Thyroid gland (tissue), 4 donors: Measurements from ENCODE around the gene F13A1. TPM values are rescaled to one million over a fixed set of nuclear protein-coding genes. Genes with fewer than 3 reads are reported as not detected.

Experiments
- DNase-seq, 2 donors: peaks; one replicate each; pipeline ENCODE4 v3.0.0-alpha.2; 2019
- H3K27ac ChIP-seq, 3 donors: fragments of 200-600 bp; sonication (generic); 1 replicate in 2 of 3; 2 replicates in 1 of 3; pipeline ENCODE4 v1.5.1; 2016 to 2019; ENCODE audit warnings: mild to moderate bottlenecking in 1 of 3, moderate library complexity in 1 of 3
- H3K27me3 ChIP-seq: fragments of 200-600 bp; sonication (generic); one replicate; pipeline ENCODE4 v1.5.1; 2019
- H3K36me3 ChIP-seq, 2 donors: fragments of 200-600 bp; sonication (generic); one replicate each; pipeline ENCODE4 v1.5.1; 2016 to 2019
- H3K4me1 ChIP-seq, 2 donors: fragments of 200-600 bp; sonication (generic); one replicate each; pipeline ENCODE4 v1.5.1; 2017 to 2019
- H3K4me3 ChIP-seq, 3 donors: fragments of 200-600 bp; sonication (generic); replicated peaks in 1 of 3; 1 replicate in 2 of 3; 2 replicates in 1 of 3; pipeline ENCODE4 v1.5.1; 2016; ENCODE audit warnings: mild to moderate bottlenecking in 1 of 3
- H3K9me3 ChIP-seq: fragments of 200-600 bp; sonication (generic); one replicate; pipeline ENCODE4 v1.5.1; 2017
- POLR2A ChIP-seq, 2 donors: fragments of 450-650 bp; IDR thresholded peaks; one replicate each; pipeline ENCODE4 v1.6.1; 2017; ENCODE audit warnings: antibody characterized with exemption in 2 of 2, mild to moderate bottlenecking in 2 of 2, moderate library complexity in 1 of 2
- WGBS, 2 donors: methylation state at CpG; one replicate each; pipeline ENCODE4 v1.1.5; 2017; 5-methylcytosine and 5-hydroxymethylcytosine counted together
- intact Hi-C: fragments of 100-400 bp; cut with DNase I; formaldehyde crosslinking; loops from one replicate; pipeline ENCODE4 v1.15.1; 2023
- total RNA-seq, 4 donors: library from RNA; depleted of rRNA; stranded (reverse); fragments of >200 nt; gene quantifications; one replicate each; pipeline ENCODE4 v1.2.3, GENCODE V29; 2016
- TF ChIP-seq, protein P1 (sequence below), 6 experiments: fragments of 200-600 bp in 3 of 6; fragments of 450-650 bp in 3 of 6; sonication (generic) in 3 of 6; IDR thresholded peaks; one replicate each; pipeline ENCODE4 v1.5.1; 2016 to 2019; ENCODE audit warnings: antibody characterized with exemption in 6 of 6, mild to moderate bottlenecking in 2 of 6, inconsistent platforms in 1 of 6, moderate library complexity in 1 of 6

F13A1 gene
- total RNA-seq, 4 donors from 2014 or later = 23.7 to 139 (median 54.7) TPM

GRCh38 chr6:6350696-6351095 lies 30.2 kb upstream of the F13A1 start:
- intact Hi-C loops = no loop called here
- no peak for TF ChIP-seq POLR2A (IDR thresholded peaks at IDR 0.05)
- TF ChIP-seq, protein P1, sequence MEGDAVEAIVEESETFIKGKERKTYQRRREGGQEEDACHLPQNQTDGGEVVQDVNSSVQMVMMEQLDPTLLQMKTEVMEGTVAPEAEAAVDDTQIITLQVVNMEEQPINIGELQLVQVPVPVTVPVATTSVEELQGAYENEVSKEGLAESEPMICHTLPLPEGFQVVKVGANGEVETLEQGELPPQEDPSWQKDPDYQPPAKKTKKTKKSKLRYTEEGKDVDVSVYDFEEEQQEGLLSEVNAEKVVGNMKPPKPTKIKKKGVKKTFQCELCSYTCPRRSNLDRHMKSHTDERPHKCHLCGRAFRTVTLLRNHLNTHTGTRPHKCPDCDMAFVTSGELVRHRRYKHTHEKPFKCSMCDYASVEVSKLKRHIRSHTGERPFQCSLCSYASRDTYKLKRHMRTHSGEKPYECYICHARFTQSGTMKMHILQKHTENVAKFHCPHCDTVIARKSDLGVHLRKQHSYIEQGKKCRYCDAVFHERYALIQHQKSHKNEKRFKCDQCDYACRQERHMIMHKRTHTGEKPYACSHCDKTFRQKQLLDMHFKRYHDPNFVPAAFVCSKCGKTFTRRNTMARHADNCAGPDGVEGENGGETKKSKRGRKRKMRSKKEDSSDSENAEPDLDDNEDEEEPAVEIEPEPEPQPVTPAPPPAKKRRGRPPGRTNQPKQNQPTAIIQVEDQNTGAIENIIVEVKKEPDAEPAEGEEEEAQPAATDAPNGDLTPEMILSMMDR (IDR thresholded peaks at IDR 0.05) = no peak

DNA sequence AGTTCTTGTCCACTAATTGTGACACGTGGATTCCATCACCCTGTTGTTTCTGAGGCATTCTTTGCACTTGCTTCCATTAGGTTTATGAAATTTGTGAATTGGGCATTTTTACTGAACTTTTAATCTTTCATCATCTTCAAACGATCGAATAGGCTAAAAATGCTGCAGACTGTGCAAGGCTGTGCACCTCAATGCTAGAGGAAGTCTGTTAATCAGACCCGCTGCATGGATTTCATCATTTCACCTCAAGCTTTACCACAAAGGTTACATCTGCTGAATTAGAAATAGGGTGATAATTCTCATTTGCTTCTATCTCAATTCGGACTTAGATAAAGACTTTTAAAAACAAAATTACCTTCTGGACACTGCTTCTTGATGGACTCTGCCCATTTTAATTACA lies 27.8 kb upstream of the F13A1 start:
- Histone ChIP-seq H3K36me3 (no peaks in the 10 kb centered on the region), H3K9me3 (no peaks in the 10 kb centered on the region), H3K27ac (no peak overlapping the region), H3K4me1 (no peaks in the 10 kb centered on the region), H3K27me3 (peaks cover 1% of the 10 kb centered on the region), H3K4me3 (no peak overlapping the region)
- DNase-seq = no peak
- TF ChIP-seq, protein P1 (IDR thresholded peaks at IDR 0.05) = no peak
- no peak for TF ChIP-seq POLR2A (IDR thresholded peaks at IDR 0.05)
- WGBS, 2 donors = 85 to 88% methylated on average over 5 of the region's 5 CpGs
- intact Hi-C loops = no loop called here

More at GRCh38 chr6:6350696-6351095, 30.2 kb upstream of the F13A1 start:
- 91 to 92% methylated on average over 4 of the region's 4 CpGs for WGBS, 2 donors
- DNase-seq = no peak
- no peaks in the 10 kb centered on the region for H3K9me3 ChIP-seq
- H3K4me1 ChIP-seq = no peaks in the 10 kb centered on the region
- no peak overlapping the region for H3K27ac ChIP-seq
- no peaks in the 10 kb centered on the region for H3K36me3 ChIP-seq
- H3K27me3 ChIP-seq = peaks cover 3% of the 10 kb centered on the region
- no peak overlapping the region for H3K4me3 ChIP-seq

DNA sequence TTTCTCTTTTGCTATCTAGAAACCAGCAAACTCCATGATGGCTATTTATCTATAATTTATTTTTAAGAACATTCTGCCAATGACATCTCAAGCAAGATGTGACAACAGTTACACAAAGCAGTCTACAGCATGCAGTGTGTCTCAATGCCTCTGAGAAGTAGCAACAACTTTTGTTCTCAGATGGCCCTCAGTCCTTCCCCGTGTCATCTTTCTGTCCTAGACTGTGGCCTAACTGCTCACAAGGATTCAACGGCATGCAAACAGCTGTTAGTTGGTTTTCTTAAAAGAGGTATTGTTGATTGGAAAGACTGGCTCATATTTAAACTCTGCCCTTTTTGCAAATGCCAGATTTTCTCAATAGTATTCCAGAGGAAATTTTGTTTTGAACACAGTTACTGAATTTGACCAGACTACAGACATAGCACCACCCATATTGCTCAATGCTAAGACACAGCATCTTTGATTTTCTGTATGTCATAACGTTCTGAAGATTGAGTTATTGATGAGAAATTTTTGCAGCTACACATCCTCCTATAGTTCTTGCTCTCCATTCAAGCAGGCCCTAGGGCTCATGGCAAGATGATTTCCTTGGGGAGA lies 26.1 kb upstream of the F13A1 start:
- intact Hi-C loops = no loop called here
- Histone ChIP-seq H3K27ac (no peak overlapping the region), H3K9me3 (no peaks in the 10 kb centered on the region), H3K36me3 (no peaks in the 10 kb centered on the region), H3K4me1 (no peaks in the 10 kb centered on the region), H3K27me3 (no peaks in the 10 kb centered on the region), H3K4me3 (no peak overlapping the region)
- TF ChIP-seq POLR2A (IDR thresholded peaks at IDR 0.05) = no peak
- TF ChIP-seq, protein P1 (IDR thresholded peaks at IDR 0.05) = no peak
- WGBS, 2 donors = 77 to 83% methylated on average over 3 of the region's 3 CpGs
- DNase-seq = no peak

GRCh38 chr6:6333501-6333900 lies 13.0 kb upstream of the F13A1 start:
- H3K36me3 ChIP-seq = no peaks in the 10 kb centered on the region
- WGBS, 2 donors = 82 to 90% methylated on average over 1 of the region's 1 CpG
- intact Hi-C loops = no loop called here

DNA sequence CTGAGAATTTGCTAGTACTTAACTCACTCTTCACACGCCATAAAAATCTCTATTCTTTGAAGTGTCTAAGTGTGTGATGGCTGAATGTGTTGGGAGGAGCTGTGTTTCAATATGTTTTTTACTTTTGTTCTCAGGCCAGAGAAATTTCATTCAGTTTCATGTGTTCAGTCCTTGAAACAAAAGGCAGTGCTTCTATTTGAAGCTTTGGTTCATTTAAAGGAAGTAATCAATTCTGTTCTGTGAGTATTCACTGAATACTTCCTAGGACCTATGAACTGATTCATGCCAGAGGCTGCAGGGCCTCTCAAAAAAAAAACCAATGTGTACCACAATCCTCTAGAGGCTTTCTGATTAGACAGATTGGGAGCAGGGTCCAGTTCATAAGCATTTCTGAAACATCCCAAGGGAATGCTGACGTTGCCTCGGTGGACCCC lies 12.4 kb upstream of the F13A1 start:
- WGBS, 2 donors = 66 to 70% methylated on average over 3 of the region's 3 CpGs

More at GRCh38 chr6:6333501-6333900, 13.0 kb upstream of the F13A1 start:
- no peaks in the 10 kb centered on the region for H3K9me3 ChIP-seq
- no peak for TF ChIP-seq POLR2A (IDR thresholded peaks at IDR 0.05)
- TF ChIP-seq, protein P1 (IDR thresholded peaks at IDR 0.05) = no peak
- H3K4me1 ChIP-seq = peaks cover 0 to 5% of the 10 kb centered on the region in 2 donors
- H3K4me3 ChIP-seq = no peak overlapping the region
- H3K27ac ChIP-seq = no peak overlapping the region
- no peaks in the 10 kb centered on the region for H3K27me3 ChIP-seq
- DNase-seq = no peak

More for the DNA sequence above, 12.4 kb upstream of the F13A1 start:
- no peaks in the 10 kb centered on the region for H3K9me3 ChIP-seq
- H3K4me3 ChIP-seq = no peak overlapping the region
- H3K36me3 ChIP-seq = no peaks in the 10 kb centered on the region
- no peaks in the 10 kb centered on the region for H3K27me3 ChIP-seq
- peaks cover 0 to 5% of the 10 kb centered on the region in 2 donors for H3K4me1 ChIP-seq
- no peak for DNase-seq
- TF ChIP-seq POLR2A (IDR thresholded peaks at IDR 0.05) = no peak
- TF ChIP-seq, protein P1 (IDR thresholded peaks at IDR 0.05) = no peak
- H3K27ac ChIP-seq = no peak overlapping the region
- intact Hi-C loops = no loop called here
